Adipocyte (in vitro differentiated cells): ENCODE measurements around the gene CDH23.

Experiments
- DNase-seq: peaks from one replicate; pipeline ENCODE4 v3.0.0-alpha.2; 2015; ENCODE audit warnings: low read depth
- H3K27me3 ChIP-seq: replicated peaks from 2 replicates; pipeline ENCODE4 v1.7.0; 2013; ENCODE audit warnings: mild to moderate bottlenecking, low read length, moderate library complexity; ENCODE audit not compliant: control insufficient read depth, insufficient read depth
- H3K36me3 ChIP-seq: 2 replicates; pipeline ENCODE4 v1.7.0; 2013; ENCODE audit warnings: low read length, mild to moderate bottlenecking, moderate library complexity; ENCODE audit not compliant: control insufficient read depth, insufficient read depth, severe bottlenecking
- H3K4me1 ChIP-seq: 2 replicates; pipeline ENCODE4 v1.7.0; 2013; ENCODE audit warnings: mild to moderate bottlenecking, low read length, moderate library complexity; ENCODE audit not compliant: control insufficient read depth, insufficient read depth
- H3K4me3 ChIP-seq: 2 replicates; pipeline ENCODE4 v1.7.0; 2013; ENCODE audit warnings: mild to moderate bottlenecking, low read length, moderate library complexity
- H3K9ac ChIP-seq: 2 replicates; pipeline ENCODE4 v1.7.0; 2013; ENCODE audit warnings: mild to moderate bottlenecking, low read length, moderate library complexity
- H3K9me3 ChIP-seq: 2 replicates; pipeline ENCODE4 v1.7.0; 2013; ENCODE audit warnings: mild to moderate bottlenecking, low read length, moderate library complexity; ENCODE audit not compliant: control insufficient read depth

The CDH23 gene

DNA sequence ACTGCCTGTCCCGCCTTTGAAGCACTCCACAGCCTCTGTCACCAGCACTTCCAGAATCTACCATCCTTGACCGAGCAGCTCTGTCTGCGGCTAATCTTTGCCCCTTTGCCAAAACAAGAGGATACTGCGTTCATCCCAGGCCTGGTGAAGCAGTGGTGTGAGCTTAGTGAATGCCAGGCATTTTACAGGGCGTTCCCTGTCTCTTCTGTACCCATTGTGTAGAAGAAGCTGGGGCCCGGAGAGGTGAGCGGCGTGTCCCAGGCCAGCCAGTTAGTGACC lies 261.7 kb downstream of the CDH23 start:
- Histone ChIP-seq H3K9me3 (peaks cover 5% of the 10 kb centered on the region), H3K36me3 (no peaks in the 10 kb centered on the region), H3K9ac (no peak overlapping the region), H3K27me3 (peaks cover 47% of the 10 kb centered on the region), H3K4me3 (no peak overlapping the region), H3K4me1 (no peaks in the 10 kb centered on the region)
- DNase-seq: no peak

DNA sequence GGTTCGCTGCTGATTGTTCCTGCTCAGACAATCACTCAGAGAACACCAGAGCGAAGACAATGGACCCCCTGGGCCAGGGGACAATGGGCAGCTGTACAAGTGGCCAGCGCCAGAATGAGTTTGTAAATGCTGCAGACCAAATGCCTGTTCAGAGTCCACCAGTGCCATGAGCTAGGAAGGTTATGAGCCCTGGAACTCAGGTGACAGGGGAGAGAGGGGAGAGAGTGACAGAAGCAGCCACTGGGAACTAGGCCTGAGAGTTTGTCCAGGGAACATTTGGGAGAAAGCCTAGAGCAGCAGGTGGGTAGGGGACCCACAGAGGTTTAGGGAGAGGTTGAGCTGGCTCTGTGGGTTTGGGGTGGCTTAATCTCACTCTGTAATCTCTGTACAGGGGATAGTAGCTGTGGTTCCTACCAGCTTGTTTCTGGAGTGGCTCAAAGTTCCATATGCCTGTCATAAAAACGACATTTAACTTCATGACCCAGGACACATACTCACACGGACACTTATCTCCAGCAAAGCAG lies 262.5 kb downstream of the CDH23 start:
- DNase-seq: no peak
- Histone ChIP-seq H3K9ac (no peak overlapping the region), H3K36me3 (no peaks in the 10 kb centered on the region), H3K4me1 (no peaks in the 10 kb centered on the region), H3K4me3 (no peak overlapping the region), H3K9me3 (peaks cover 5% of the 10 kb centered on the region), H3K27me3 (peaks cover 40% of the 10 kb centered on the region)

DNA sequence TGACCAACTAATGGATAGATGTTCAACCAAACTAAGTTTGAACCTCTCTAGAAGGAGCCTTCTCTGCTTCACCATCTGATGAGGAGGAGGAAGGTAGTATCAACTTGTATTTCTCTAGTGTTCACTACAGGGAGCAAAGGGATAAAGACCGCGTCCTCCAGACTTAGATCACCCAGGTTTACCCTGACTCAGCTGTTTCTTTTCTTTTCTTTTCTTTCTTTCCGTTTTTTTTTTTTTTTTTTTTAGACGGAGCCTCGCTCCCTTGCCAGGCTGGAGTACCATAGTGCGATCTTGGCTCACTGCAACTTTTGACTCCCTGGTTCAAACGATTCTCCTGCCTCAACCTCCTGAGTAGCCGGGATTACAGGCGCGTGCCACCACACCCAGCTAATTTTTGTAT lies 263.0 kb downstream of the CDH23 start:
- no peak for DNase-seq
- Histone ChIP-seq H3K9ac (no peak overlapping the region), H3K36me3 (no peaks in the 10 kb centered on the region), H3K4me1 (no peaks in the 10 kb centered on the region), H3K4me3 (no peak overlapping the region), H3K9me3 (peaks cover 5% of the 10 kb centered on the region), H3K27me3 (peaks cover 43% of the 10 kb centered on the region)

DNA sequence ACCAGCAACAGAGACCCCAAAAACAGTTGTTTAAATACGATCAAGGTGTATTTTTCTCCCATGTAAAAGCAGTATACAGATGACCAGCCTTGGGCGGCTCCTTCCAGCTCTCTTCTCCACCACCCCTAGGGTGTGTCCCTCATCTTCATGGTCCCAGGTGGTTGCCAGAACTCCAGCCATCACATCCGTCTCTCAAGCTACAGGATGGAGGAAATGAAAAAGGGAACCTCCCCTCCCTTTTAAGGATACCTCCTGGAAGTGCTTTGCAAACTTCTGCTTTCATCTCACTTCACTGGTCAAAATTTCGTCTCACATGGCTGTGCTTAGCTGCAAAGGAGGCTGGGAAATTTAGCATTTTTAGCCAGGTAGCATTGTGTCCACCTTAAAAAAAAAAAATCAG lies 263.6 kb downstream of the CDH23 start:
- Histone ChIP-seq H3K9ac (no peak overlapping the region), H3K36me3 (no peaks in the 10 kb centered on the region), H3K27me3 (peaks cover 40% of the 10 kb centered on the region), H3K4me3 (no peak overlapping the region), H3K9me3 (peaks cover 5% of the 10 kb centered on the region), H3K4me1 (no peaks in the 10 kb centered on the region)
- no peak for DNase-seq

DNA sequence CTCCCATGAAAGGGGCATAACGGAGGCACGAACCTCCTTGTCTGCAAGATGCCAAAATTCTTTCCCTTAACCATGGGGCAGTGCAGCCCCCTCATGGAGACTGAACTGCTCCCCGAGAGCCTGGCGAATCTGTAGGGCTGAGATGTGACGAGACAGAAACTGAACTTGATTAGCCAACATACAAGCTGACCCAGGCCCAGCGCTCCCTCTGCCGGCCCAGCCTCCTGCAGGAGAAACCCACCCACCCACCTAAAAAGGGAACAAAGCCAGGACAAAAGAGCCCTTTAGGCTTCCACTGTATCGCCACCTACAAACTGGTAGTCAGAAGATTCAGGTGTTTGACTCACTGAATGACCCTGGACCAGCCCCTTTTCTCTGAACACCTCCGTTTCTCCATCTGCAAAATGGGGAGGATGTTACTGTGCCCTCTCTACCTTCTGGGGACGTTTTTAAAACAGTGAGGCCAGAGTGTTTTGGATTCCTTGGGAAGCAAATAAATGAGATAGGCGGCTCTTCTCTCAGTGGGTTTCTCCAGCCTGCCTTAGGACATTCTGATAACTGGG lies 264.4 kb downstream of the CDH23 start:
- DNase-seq: no peak
- H3K4me3 ChIP-seq: no peak overlapping the region
- no peak overlapping the region for H3K9ac ChIP-seq
- no peaks in the 10 kb centered on the region for H3K4me1 ChIP-seq
- H3K36me3 ChIP-seq: no peaks in the 10 kb centered on the region
- H3K9me3 ChIP-seq: peaks cover 5% of the 10 kb centered on the region
- H3K27me3 ChIP-seq: peaks cover 35% of the 10 kb centered on the region

DNA sequence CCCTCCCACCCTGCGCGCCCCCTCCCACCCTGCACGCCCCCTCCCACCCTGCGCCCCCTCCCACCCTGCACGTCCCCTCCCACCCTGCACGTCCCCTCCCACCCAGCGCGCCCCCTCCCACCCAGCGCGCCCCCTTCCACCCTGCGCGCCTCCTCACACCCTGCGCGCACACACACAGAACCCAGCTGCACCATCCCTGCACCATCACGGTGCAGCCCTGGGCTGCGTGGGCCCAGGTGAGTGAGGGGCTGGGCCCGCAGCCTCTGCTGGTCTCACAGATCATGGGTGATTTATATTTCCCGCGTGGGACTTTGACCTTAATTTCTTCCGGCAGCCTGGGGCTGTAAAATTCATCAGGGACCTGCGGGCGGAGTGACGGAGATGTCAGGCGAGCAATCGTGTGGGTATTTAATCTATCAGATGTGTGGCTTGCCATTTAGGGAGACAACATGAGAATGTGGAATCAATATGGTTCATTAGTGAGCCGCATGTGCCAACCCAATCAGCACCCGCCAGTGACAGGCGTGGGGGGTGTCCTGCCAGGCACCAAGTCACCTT lies 265.1 kb downstream of the CDH23 start:
- no peak for DNase-seq
- Histone ChIP-seq H3K4me3 (no peak overlapping the region), H3K9ac (no peak overlapping the region), H3K36me3 (no peaks in the 10 kb centered on the region), H3K27me3 (peaks cover 31% of the 10 kb centered on the region), H3K9me3 (peaks cover 5% of the 10 kb centered on the region), H3K4me1 (no peaks in the 10 kb centered on the region)

DNA sequence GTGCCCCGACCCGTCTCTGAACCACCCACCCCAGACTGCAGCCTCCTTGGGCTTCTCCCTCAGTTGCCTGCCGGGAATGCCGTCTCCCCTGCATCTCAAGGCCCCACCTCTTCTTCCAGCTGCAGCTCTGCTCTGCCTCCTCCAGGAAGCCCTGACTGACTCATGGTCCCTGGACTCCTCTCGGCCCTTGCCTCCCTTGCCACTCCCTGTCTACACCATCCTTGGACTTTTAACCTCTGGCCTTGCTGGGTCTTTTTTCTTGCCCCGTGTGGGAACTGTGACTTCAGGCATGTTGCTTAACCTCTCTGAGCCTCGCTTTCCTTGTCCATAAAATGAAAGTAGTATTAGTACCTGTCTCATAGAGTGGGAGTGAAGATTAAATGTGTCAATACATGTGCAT lies 266.6 kb downstream of the CDH23 start:
- Histone ChIP-seq H3K4me3 (no peak overlapping the region), H3K27me3 (peaks cover 32% of the 10 kb centered on the region), H3K36me3 (no peaks in the 10 kb centered on the region), H3K4me1 (no peaks in the 10 kb centered on the region), H3K9ac (no peak overlapping the region), H3K9me3 (peaks cover 5% of the 10 kb centered on the region)
- no peak for DNase-seq

DNA sequence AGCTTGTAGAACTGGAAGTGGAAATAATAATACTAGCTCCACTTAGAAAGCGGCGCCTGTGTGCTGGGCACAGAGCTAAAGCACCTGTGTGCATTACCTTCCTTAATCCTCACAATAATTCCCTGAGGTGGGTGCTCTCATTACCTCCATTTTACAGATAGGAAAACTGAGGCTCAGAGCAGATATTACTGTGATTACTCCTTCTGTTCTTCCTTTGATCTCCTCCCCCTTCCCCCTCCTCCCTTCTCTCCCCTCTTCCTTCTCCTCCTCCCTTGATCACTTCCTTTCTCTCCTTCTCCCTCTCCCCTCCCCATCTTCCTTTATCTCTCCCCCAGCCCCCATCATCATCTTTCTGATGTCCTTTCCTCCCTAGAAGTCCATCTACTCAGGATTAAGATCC lies 267.9 kb downstream of the CDH23 start:
- H3K4me1 ChIP-seq: no peaks in the 10 kb centered on the region
- H3K9ac ChIP-seq: no peak overlapping the region
- H3K36me3 ChIP-seq: no peaks in the 10 kb centered on the region
- H3K27me3 ChIP-seq: peaks cover 37% of the 10 kb centered on the region
- DNase-seq: no peak
- H3K9me3 ChIP-seq: peaks cover 5% of the 10 kb centered on the region
- no peak overlapping the region for H3K4me3 ChIP-seq

DNA sequence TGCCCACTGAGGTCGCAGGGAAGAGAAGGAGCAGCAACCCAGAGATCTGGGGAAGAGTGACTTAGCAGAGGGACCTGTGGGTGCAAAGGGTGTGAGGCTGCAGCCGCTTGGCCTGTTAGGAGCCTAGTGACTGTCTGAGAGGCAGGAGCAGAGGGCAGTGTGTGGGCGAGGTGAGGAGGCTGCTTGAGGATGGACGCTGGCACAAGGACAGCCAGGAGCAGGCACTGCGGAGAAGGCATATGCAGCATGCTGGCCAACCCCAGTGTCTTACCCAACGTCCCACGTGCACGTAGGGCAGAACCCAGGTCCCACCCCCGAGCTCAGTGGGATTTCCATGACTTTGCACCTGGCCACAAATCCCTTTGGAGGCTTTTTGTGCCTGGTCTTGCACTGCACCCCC lies 268.7 kb downstream of the CDH23 start:
- H3K9ac ChIP-seq: no peak overlapping the region
- no peak overlapping the region for H3K4me3 ChIP-seq
- peaks cover 1% of the 10 kb centered on the region for H3K9me3 ChIP-seq
- peaks cover 34% of the 10 kb centered on the region for H3K27me3 ChIP-seq
- no peak for DNase-seq
- H3K36me3 ChIP-seq: no peaks in the 10 kb centered on the region
- H3K4me1 ChIP-seq: no peaks in the 10 kb centered on the region

DNA sequence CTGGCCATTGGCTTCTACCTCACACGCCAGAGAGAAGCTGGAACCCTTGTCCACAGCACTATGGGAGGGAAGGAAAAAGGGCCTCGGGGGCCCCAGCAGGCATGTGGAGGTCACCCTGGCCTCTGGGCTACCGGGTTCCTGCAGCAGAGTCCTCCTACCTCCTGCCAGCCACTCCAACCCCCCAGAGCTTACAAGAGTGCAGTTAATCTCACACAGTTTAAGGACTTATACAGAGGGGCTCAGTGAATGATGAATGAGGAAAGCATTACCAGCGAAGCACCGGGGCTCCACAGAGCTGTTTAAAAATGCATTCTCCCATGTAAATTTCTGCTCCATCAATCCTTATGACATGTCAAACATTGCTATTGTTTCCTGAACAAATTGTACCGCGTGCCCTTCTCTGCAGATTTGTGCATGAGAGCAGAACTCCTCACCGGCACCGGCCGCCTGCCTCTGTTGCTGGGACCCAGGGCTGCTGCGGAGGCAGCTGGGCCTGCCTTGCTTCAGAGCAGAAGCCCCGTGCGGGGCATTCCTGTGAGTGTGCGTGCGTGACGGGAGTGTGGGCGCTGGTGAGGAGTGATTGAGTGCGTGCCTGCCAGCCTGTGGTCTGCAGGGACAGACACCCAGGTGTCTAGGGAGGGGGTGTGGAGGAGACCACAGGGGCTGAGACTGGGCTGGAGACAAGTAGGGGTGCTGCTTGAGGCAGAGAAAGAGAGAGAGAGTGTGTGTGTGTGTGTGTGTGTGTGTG lies 270.1 kb downstream of the CDH23 start:
- H3K4me1 ChIP-seq: no peaks in the 10 kb centered on the region
- DNase-seq: no peak
- peaks cover 24% of the 10 kb centered on the region for H3K27me3 ChIP-seq
- H3K4me3 ChIP-seq: no peak overlapping the region
- H3K36me3 ChIP-seq: no peaks in the 10 kb centered on the region
- no peaks in the 10 kb centered on the region for H3K9me3 ChIP-seq
- no peak overlapping the region for H3K9ac ChIP-seq

DNA sequence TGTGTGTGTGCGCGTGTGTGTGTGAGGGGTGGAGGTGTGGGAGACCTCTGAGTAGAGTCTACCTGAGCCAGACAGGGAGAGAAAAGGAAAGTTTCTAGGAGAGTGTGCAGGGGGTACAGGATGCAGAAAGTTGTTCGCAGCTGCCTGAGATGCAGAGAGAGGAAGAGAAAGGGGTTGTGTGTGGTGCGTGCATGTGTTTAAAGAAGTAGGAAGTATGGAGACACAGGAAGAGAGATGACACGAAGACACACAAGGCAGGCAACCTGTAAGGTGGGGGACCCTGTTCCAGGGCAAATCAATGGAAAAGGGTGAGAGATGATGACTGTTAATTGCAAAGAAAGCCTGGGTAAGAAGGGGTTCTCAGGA lies 270.6 kb downstream of the CDH23 start:
- Histone ChIP-seq H3K36me3 (no peaks in the 10 kb centered on the region), H3K4me3 (no peak overlapping the region), H3K4me1 (no peaks in the 10 kb centered on the region), H3K27me3 (peaks cover 19% of the 10 kb centered on the region), H3K9me3 (no peaks in the 10 kb centered on the region), H3K9ac (no peak overlapping the region)
- no peak for DNase-seq
